ENCODE data around the gene MFSD1.

- TF ChIP-seq CTCF (IDR thresholded peaks at IDR 0.05; ENCODE audit: low read depth, low read length) (no peak), POLR2A (IDR thresholded peaks at IDR 0.05; ENCODE audit: extremely low read depth, insufficient read length) (peak; percentile 47), MYC (IDR thresholded peaks at IDR 0.05; ENCODE audit: low read depth, low read length) (peak; percentile 79), MAX (IDR thresholded peaks at IDR 0.05; ENCODE audit: low read depth, low read length) (peak; percentile 99)
These were observed at the start of gene MFSD1 for GRCh38 chr3:158801696-158802408.
